Keratinocyte (primary cell): ENCODE data around the gene ADSL.

Experiments used
- EZH2 ChIP-seq: IDR thresholded peaks from one replicate; pipeline ENCODE4 v1.6.1; 2012; ENCODE audit warnings: inconsistent platforms, mild to moderate bottlenecking, low read length, moderate library complexity
- TF ChIP-seq, protein P1 (sequence below), 3 experiments: IDR thresholded peaks in 1 of 3; conservative IDR thresholded peaks in 1 of 3; optimal IDR thresholded peaks in 1 of 3; 2 replicates in 2 of 3; 3 replicates in 1 of 3; pipeline versions ENCODE3 to v1.5.1; 2011; ENCODE audit warnings: low read length in 3 of 3, mild to moderate bottlenecking in 3 of 3, moderate library complexity in 2 of 3, control low read depth in 1 of 3, inconsistent platforms in 1 of 3; ENCODE audit not compliant: insufficient read depth in 2 of 3; ENCODE audit errors: extremely low read depth in 1 of 3

DNA sequence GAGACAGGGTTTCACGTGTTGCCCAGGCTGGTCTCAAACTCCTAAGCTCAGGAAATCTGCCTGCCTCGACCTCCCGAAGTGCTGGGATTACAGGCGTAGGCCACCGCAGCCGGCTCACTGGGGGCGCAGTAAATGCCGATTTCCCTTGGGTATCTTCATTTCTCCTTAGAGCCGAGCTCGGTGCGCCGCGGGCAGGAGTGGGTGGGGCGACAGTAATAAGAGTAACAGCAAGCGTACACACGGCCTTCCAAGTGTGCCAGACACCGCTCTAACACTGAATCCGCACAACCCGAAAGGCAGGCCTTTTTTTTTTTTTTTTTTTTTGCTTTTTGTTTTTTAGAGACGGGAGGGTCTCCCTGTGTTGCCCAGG lies 500 bp upstream of the ADSL start:
- TF ChIP-seq, protein P1, sequence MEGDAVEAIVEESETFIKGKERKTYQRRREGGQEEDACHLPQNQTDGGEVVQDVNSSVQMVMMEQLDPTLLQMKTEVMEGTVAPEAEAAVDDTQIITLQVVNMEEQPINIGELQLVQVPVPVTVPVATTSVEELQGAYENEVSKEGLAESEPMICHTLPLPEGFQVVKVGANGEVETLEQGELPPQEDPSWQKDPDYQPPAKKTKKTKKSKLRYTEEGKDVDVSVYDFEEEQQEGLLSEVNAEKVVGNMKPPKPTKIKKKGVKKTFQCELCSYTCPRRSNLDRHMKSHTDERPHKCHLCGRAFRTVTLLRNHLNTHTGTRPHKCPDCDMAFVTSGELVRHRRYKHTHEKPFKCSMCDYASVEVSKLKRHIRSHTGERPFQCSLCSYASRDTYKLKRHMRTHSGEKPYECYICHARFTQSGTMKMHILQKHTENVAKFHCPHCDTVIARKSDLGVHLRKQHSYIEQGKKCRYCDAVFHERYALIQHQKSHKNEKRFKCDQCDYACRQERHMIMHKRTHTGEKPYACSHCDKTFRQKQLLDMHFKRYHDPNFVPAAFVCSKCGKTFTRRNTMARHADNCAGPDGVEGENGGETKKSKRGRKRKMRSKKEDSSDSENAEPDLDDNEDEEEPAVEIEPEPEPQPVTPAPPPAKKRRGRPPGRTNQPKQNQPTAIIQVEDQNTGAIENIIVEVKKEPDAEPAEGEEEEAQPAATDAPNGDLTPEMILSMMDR (optimal IDR thresholded peaks at IDR 0.05 in 1 of 3, IDR thresholded peaks at IDR 0.05 in 1 of 3, conservative IDR thresholded peaks at IDR 0.05 in 1 of 3; ENCODE audit: extremely low read depth in 1 of 3, insufficient read depth in 2 of 3, low read length in 3 of 3), result no peak
- TF ChIP-seq EZH2, result no peak
